ENCODE data around the gene TMEM163. TPM values are rescaled to one million over a fixed set of nuclear protein-coding genes. Genes with fewer than 3 reads are reported as not detected.

TMEM163 gene
- total RNA-seq, 1 donor, result not detected

- H3K27ac ChIP-seq (ENCODE audit: low read depth, low read length), result no peak overlapping the region
- no peak overlapping the region for H3K4me2 ChIP-seq (ENCODE audit: insufficient read depth, low read length)
- no peaks in the 10 kb centered on the region for H3K4me1 ChIP-seq (ENCODE audit: insufficient read depth, low read length)
- H2AFZ ChIP-seq (ENCODE audit: low read length), result no peak overlapping the region
- no peaks in the 10 kb centered on the region for H3K79me2 ChIP-seq (ENCODE audit: insufficient read depth, low read length)
- no peaks in the 10 kb centered on the region for H3K27me3 ChIP-seq (ENCODE audit: insufficient read depth, low read length)
- H3K36me3 ChIP-seq (ENCODE audit: insufficient read depth, low read length), result no peaks in the 10 kb centered on the region
- H4K20me1 ChIP-seq (ENCODE audit: insufficient read depth, low read length), result no peaks in the 10 kb centered on the region
- no peak overlapping the region for H3K4me3 ChIP-seq (ENCODE audit: insufficient read depth, low read length)
- TF ChIP-seq CTCF (IDR thresholded peaks at IDR 0.05; ENCODE audit: extremely low read depth, low read depth, low read length), result no peak
- no peak for DNase-seq (ENCODE audit: insufficient read length, low spot score, missing footprints)
- H3K9me3 ChIP-seq (ENCODE audit: low read depth, low read length), result no peaks in the 10 kb centered on the region
These were observed 107.9 kb downstream of the TMEM163 start for GRCh38 chr2:134610871-134611270.

GRCh38 chr2:134609924-134610513, 108.8 kb downstream of the TMEM163 start:
- Histone ChIP-seq H3K4me2 (ENCODE audit: insufficient read depth, low read length) (no peak overlapping the region), H4K20me1 (ENCODE audit: insufficient read depth, low read length) (no peaks in the 10 kb centered on the region), H3K4me1 (ENCODE audit: insufficient read depth, low read length) (no peaks in the 10 kb centered on the region), H3K79me2 (ENCODE audit: insufficient read depth, low read length) (no peaks in the 10 kb centered on the region), H3K27ac (ENCODE audit: low read depth, low read length) (no peak overlapping the region), H3K36me3 (ENCODE audit: insufficient read depth, low read length) (no peaks in the 10 kb centered on the region), H2AFZ (ENCODE audit: low read length) (no peak overlapping the region), H3K27me3 (ENCODE audit: insufficient read depth, low read length) (no peaks in the 10 kb centered on the region), H3K4me3 (ENCODE audit: insufficient read depth, low read length) (no peak overlapping the region), H3K9me3 (ENCODE audit: low read depth, low read length) (no peaks in the 10 kb centered on the region)
- no peak for TF ChIP-seq CTCF (IDR thresholded peaks at IDR 0.05; ENCODE audit: extremely low read depth, low read depth, low read length)
- DNase-seq (ENCODE audit: insufficient read length, low spot score, missing footprints), result no peak

GRCh38 chr2:134603966-134604365, 114.8 kb downstream of the TMEM163 start:
- no peaks in the 10 kb centered on the region for H4K20me1 ChIP-seq (ENCODE audit: insufficient read depth, low read length)
- no peaks in the 10 kb centered on the region for H3K36me3 ChIP-seq (ENCODE audit: insufficient read depth, low read length)
- TF ChIP-seq CTCF (IDR thresholded peaks at IDR 0.05; ENCODE audit: extremely low read depth, low read depth, low read length), result no peak
- no peaks in the 10 kb centered on the region for H3K27me3 ChIP-seq (ENCODE audit: insufficient read depth, low read length)
- no peaks in the 10 kb centered on the region for H3K9me3 ChIP-seq (ENCODE audit: low read depth, low read length)
- no peak for DNase-seq (ENCODE audit: insufficient read length, low spot score, missing footprints)
- H2AFZ ChIP-seq (ENCODE audit: low read length), result no peak overlapping the region
- H3K4me1 ChIP-seq (ENCODE audit: insufficient read depth, low read length), result no peaks in the 10 kb centered on the region
- no peak overlapping the region for H3K4me3 ChIP-seq (ENCODE audit: insufficient read depth, low read length)
- H3K27ac ChIP-seq (ENCODE audit: low read depth, low read length), result no peak overlapping the region
- H3K79me2 ChIP-seq (ENCODE audit: insufficient read depth, low read length), result no peaks in the 10 kb centered on the region
- H3K4me2 ChIP-seq (ENCODE audit: insufficient read depth, low read length), result no peak overlapping the region

- H3K4me2 ChIP-seq (ENCODE audit: insufficient read depth, low read length), result no peak overlapping the region
- H3K9me3 ChIP-seq (ENCODE audit: low read depth, low read length), result no peaks in the 10 kb centered on the region
- peak; percentile 25 for DNase-seq (ENCODE audit: insufficient read length, low spot score, missing footprints)
These were observed 116.1 kb downstream of the TMEM163 start for GRCh38 chr2:134602666-134603065.

More at GRCh38 chr2:134602666-134603065, 116.1 kb downstream of the TMEM163 start:
- H3K79me2 ChIP-seq (ENCODE audit: insufficient read depth, low read length), result no peaks in the 10 kb centered on the region
- H3K4me1 ChIP-seq (ENCODE audit: insufficient read depth, low read length), result no peaks in the 10 kb centered on the region
- no peak overlapping the region for H3K27ac ChIP-seq (ENCODE audit: low read depth, low read length)
- H3K36me3 ChIP-seq (ENCODE audit: insufficient read depth, low read length), result no peaks in the 10 kb centered on the region
- H3K27me3 ChIP-seq (ENCODE audit: insufficient read depth, low read length), result no peaks in the 10 kb centered on the region
- TF ChIP-seq CTCF (IDR thresholded peaks at IDR 0.05; ENCODE audit: extremely low read depth, low read depth, low read length), result no peak
- no peak overlapping the region for H3K4me3 ChIP-seq (ENCODE audit: insufficient read depth, low read length)
- H2AFZ ChIP-seq (ENCODE audit: low read length), result no peak overlapping the region
- H4K20me1 ChIP-seq (ENCODE audit: insufficient read depth, low read length), result no peaks in the 10 kb centered on the region

Data from osteoblast (primary cell).